Activated CD4-positive, alpha-beta T cell treated with anti-CD3 and anti-CD28 coated beads, Interleukin-2, amount 10 ng/mL, durations not matched to agents 7 days and 5 days (primary cell): ENCODE results near the gene TIPARP. TPM values are rescaled to one million over a fixed set of nuclear protein-coding genes. Genes with fewer than 3 reads are reported as not detected.
"Not testable (repeated sequence)": the region's sequence is repeated elsewhere in the genome, so short reads cannot be mapped to it uniquely, and the experiment has no call there.

Experiments used
- CTCF ChIA-PET: fragments of 350-600 bp; sonication (Branson Sonifier 250); formaldehyde crosslinking; loops from one replicate; lab custom pipeline; 2021; ENCODE audit warnings: antibody characterized with exemption; lab: Charles Lee
- POLR2A ChIA-PET: fragments of 350-600 bp; sonication (Branson Sonifier 250); formaldehyde crosslinking; loops from one replicate; lab custom pipeline; 2021; ENCODE audit warnings: antibody characterized with exemption; lab: Charles Lee
- DNase-seq: peaks from one replicate; pipeline ENCODE4 v3.0.0-alpha.2; 2020
- H3K27ac Mint-ChIP-seq: one replicate; pipeline ENCODE4 v1.8.0; 2021; ENCODE audit warnings: mild to moderate bottlenecking, moderate library complexity, mixed read lengths
- H3K27me3 Mint-ChIP-seq: one replicate; pipeline ENCODE4 v1.8.0; 2021; ENCODE audit warnings: mixed read lengths
- H3K36me3 Mint-ChIP-seq: one replicate; pipeline ENCODE4 v1.8.0; 2021; ENCODE audit warnings: low read depth, mixed read lengths
- H3K4me1 Mint-ChIP-seq: one replicate; pipeline ENCODE4 v1.8.0; 2021; ENCODE audit warnings: mixed read lengths
- H3K4me3 Mint-ChIP-seq: one replicate; pipeline ENCODE4 v1.8.0; 2021; ENCODE audit warnings: mild to moderate bottlenecking, moderate library complexity, mixed read lengths
- H3K9me3 Mint-ChIP-seq: one replicate; pipeline ENCODE4 v1.8.0; 2021; ENCODE audit warnings: mixed read lengths
- total RNA-seq, 2 experiments: library from RNA; stranded (reverse); gene quantifications; one replicate each; pipeline ENCODE4 v1.2.3, GENCODE V29; 2021

Gene TIPARP
- total RNA-seq, 2 experiments from 2014 or later, result 58.0 to 66.0 TPM

GRCh38 chr3:156704370-156705036 is 30.1 kb downstream of the TIPARP start:
- no peak for DNase-seq
- Mint-ChIP-seq H3K36me3 (peaks cover 79% of the 10 kb centered on the region), H3K9me3 (no peaks in the 10 kb centered on the region), H3K27ac (peak overlapping the region; percentile 50), H3K4me3 (no peak overlapping the region), H3K4me1 (peaks cover 57% of the 10 kb centered on the region), H3K27me3 (no peaks in the 10 kb centered on the region)
- CTCF ChIA-PET, result interaction anchor here (1.3 to 3.1 kb wide), 3 partner anchors 18 to 26 kb away, joined by 4 to 10 read pairs (median 5); no protein-coding TSS in a partner anchor
- POLR2A ChIA-PET, result no interaction called here

DNA sequence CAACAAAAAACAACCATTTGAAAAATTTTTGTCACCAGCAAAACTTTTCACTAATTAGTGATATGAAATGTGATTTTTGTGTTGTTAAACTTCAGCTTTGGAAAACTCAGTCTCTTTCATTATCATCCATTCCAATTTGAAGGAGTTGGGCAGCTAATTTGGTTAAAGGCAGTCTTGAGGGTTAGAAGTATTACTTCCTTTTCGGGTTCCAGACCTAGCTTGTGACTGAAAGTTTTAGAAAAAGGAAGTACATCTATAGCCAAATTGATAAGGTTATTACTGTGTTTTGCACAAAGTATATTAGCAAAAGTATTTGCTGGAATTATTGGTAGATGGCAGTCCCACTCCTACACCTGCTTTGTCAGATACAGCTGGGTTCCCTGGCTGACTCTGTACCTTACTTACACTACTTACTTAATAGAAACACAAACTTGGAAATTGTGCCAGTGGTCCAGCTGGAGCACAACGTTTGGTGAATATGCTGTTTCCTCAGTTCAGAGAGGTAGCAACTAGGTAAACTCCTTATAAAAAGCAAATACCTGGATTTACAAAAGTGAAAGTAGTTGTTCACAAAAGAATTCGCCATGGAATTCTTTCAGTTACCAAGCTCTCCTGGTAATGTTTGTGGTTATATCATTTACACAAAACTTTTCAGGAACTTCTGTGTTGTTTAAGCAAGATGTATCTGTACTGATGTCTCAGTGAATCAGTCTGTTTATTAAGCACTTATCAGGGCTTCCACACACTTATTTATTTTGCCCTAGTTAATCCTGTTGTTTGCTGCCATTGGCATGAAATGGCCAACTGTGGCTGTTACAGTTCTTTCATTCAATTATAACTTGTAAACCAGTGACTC is 31.6 kb downstream of the TIPARP start:
- DNase-seq, result no peak
- ChIA-PET POLR2A (no interaction called here), CTCF (interaction anchor here (1.5 kb wide), 1 partner anchor 18 kb away, joined by 3 read pairs; no protein-coding TSS in a partner anchor)
- peaks cover 56% of the 10 kb centered on the region for H3K4me1 Mint-ChIP-seq
- H3K27ac Mint-ChIP-seq, result no peak overlapping the region
- no peaks in the 10 kb centered on the region for H3K27me3 Mint-ChIP-seq
- peaks cover 81% of the 10 kb centered on the region for H3K36me3 Mint-ChIP-seq
- no peak overlapping the region for H3K4me3 Mint-ChIP-seq
- H3K9me3 Mint-ChIP-seq, result peaks cover 2% of the 10 kb centered on the region

GRCh38 chr3:156707588-156707987 is 33.2 kb downstream of the TIPARP start:
- Mint-ChIP-seq H3K36me3 (peaks cover 74% of the 10 kb centered on the region), H3K4me3 (no peak overlapping the region), H3K9me3 (peaks cover 3% of the 10 kb centered on the region), H3K27ac (peak overlapping the region; percentile 62), H3K27me3 (no peaks in the 10 kb centered on the region), H3K4me1 (peaks cover 49% of the 10 kb centered on the region)
- ChIA-PET POLR2A (no interaction called here), CTCF (no interaction called here)
- no peak for DNase-seq

DNA sequence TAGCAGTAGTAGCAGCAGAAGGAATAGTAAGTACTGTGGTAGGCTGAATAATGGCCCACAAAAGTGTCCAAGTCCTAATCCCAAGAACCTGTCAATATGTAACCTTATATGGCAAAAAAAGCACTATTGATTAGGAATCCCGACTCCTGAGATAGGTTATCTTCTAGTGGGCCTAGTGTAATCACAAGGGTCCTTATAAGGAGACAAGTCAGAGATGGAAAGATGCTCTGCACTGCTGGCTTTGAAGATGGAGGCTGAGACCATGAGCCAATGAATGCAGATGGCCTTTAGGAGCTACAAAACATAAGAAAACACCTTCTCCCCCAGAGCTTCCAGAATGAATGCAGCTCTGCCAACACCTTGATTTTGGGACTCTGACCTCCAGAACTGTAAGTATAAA is 36.0 kb downstream of the TIPARP start:
- peaks cover 3% of the 10 kb centered on the region for H3K9me3 Mint-ChIP-seq
- no peak overlapping the region for H3K4me3 Mint-ChIP-seq
- CTCF ChIA-PET, result interaction anchor here (1.1 to 1.2 kb wide), 3 partner anchors 9 to 427 kb away, joined by 3 read pairs; no protein-coding TSS in a partner anchor
- H3K36me3 Mint-ChIP-seq, result peaks cover 68% of the 10 kb centered on the region
- H3K27me3 Mint-ChIP-seq, result no peaks in the 10 kb centered on the region
- peak overlapping the region; percentile 28 for H3K27ac Mint-ChIP-seq
- POLR2A ChIA-PET, result no interaction called here
- peaks cover 31% of the 10 kb centered on the region for H3K4me1 Mint-ChIP-seq
- no peak for DNase-seq

- H3K27me3 Mint-ChIP-seq, result no peaks in the 10 kb centered on the region
- DNase-seq, result no peak
- ChIA-PET POLR2A (no interaction called here), CTCF (interaction anchor here (1.1 to 1.2 kb wide), 2 partner anchors 10 to 426 kb away, joined by 3 read pairs; no protein-coding TSS in a partner anchor)
- H3K27ac Mint-ChIP-seq, result no peak overlapping the region
- H3K9me3 Mint-ChIP-seq, result peaks cover 3% of the 10 kb centered on the region
- no peak overlapping the region for H3K4me3 Mint-ChIP-seq
- peaks cover 68% of the 10 kb centered on the region for H3K36me3 Mint-ChIP-seq
- H3K4me1 Mint-ChIP-seq, result peaks cover 26% of the 10 kb centered on the region
Measured at GRCh38 chr3:156711113-156711512, 36.7 kb downstream of the TIPARP start.

DNA sequence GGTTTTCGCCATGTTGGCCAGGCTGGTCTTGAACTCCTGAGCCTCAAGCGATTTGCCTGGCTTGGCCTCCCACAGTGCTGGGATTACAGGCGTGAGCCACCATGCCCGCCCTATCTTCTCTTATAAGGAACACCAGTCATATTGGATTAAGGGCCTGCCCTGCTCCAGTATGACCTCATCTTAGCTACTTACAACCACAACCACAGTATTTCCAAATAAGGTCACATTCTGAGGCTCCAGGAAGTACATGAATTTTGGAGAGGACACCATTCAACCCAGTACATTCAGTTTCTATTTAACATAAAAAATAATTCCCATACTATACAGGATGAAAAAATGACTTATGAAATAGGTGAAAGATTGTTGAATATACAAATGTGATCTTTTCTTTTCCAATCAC is 37.6 kb downstream of the TIPARP start:
- Mint-ChIP-seq H3K36me3 (peaks cover 70% of the 10 kb centered on the region), H3K4me1 (peaks cover 23% of the 10 kb centered on the region)
- H3K9me3 Mint-ChIP-seq, H3K27ac Mint-ChIP-seq, DNase-seq, CTCF ChIA-PET, H3K27me3 Mint-ChIP-seq, POLR2A ChIA-PET, H3K4me3 Mint-ChIP-seq: not testable (repeated sequence)

GRCh38 chr3:156716105-156716862 is 41.9 kb downstream of the TIPARP start:
- ChIA-PET POLR2A (no interaction called here), CTCF (interaction anchor here (0.8 to 1.7 kb wide), 2 partner anchors 12 to 52 kb away, joined by 3 read pairs; no protein-coding TSS in a partner anchor)
- H3K9me3 Mint-ChIP-seq, result no peaks in the 10 kb centered on the region
- peaks cover 50% of the 10 kb centered on the region for H3K36me3 Mint-ChIP-seq
- H3K4me3 Mint-ChIP-seq, result no peak overlapping the region
- H3K27ac Mint-ChIP-seq, result no peak overlapping the region
- H3K4me1 Mint-ChIP-seq, result peaks cover 10% of the 10 kb centered on the region
- H3K27me3 Mint-ChIP-seq, result no peaks in the 10 kb centered on the region
- DNase-seq, result no peak

DNA sequence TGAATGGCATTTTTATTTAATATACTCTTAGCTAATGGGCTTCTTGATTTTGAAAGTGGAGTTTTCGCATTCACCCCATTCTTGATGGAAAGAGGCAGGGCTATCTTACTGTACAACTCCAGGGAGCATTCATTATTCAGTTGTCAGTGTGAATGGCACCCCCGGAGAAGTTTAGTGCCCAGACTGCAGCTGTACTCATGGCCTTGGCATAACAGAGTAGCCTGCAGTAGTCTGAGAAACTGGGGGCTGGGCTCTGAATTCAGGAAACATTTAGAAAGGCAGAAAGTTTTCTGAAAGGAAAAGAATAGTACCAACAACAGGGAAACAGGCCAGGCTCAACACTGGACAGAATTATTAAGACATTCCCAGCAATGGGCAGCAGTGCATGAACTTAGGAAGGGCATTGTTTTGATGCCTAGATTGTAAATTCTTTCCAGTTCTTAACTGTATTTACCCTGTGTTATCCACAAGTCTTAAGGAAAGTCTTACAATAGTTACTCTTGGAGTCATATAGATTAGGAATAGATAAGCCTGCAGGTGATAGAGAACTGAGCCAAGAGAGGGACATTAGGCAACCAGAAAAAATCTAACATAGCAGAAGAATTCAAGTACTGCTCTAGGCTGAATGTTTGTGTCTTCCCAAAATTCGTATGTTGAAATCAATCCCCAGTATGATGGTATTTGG is 44.4 kb downstream of the TIPARP start:
- POLR2A ChIA-PET, result no interaction called here
- peaks cover 16% of the 10 kb centered on the region for H3K4me1 Mint-ChIP-seq
- CTCF ChIA-PET, result interaction anchor here (1.1 to 1.3 kb wide), 3 partner anchors 10 to 17 kb away, joined by 3 to 4 read pairs (median 4); no protein-coding TSS in a partner anchor

DNA sequence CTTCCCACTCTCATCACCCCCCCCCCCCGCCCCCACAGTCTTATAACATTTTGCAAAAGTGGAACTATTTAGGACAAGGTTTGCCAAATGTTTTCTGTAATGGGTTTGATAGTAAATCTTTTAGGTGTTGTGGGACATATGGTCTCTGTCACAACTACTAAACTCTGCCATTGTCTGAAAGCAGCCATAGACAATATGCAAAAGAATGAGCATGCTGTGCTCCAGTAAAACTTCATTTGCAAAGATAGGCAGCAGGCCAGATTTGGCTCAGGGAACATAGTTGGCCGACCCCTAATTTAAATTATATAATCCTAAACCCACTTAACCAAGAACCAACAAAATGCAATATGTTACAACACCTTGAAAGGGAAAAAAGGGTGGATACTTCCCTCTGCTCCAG is 46.4 kb downstream of the TIPARP start:
- Mint-ChIP-seq H3K4me1 (peaks cover 16% of the 10 kb centered on the region), H3K4me3 (no peak overlapping the region), H3K27ac (no peak overlapping the region), H3K36me3 (peaks cover 41% of the 10 kb centered on the region), H3K9me3 (no peaks in the 10 kb centered on the region), H3K27me3 (no peaks in the 10 kb centered on the region)
- ChIA-PET CTCF (no interaction called here), POLR2A (no interaction called here)
- DNase-seq, result no peak

More for the DNA sequence above, 44.4 kb downstream of the TIPARP start:
- Mint-ChIP-seq H3K9me3 (no peaks in the 10 kb centered on the region), H3K36me3 (peaks cover 51% of the 10 kb centered on the region), H3K27me3 (no peaks in the 10 kb centered on the region), H3K4me3 (no peak overlapping the region), H3K27ac (no peak overlapping the region)
- no peak for DNase-seq

GRCh38 chr3:156721687-156722618 is 47.6 kb downstream of the TIPARP start:
- Mint-ChIP-seq H3K9me3 (no peaks in the 10 kb centered on the region), H3K4me3 (no peak overlapping the region), H3K27me3 (no peaks in the 10 kb centered on the region), H3K4me1 (peaks cover 16% of the 10 kb centered on the region), H3K36me3 (peaks cover 32% of the 10 kb centered on the region), H3K27ac (no peak overlapping the region)
- CTCF ChIA-PET, result interaction anchor here (0.6 to 2.6 kb wide), 3 partner anchors 19 to 197 kb away, joined by 3 to 10 read pairs (median 5); partner anchors contain the start of gene TIPARP
- DNase-seq, result no peak
- POLR2A ChIA-PET, result no interaction called here

DNA sequence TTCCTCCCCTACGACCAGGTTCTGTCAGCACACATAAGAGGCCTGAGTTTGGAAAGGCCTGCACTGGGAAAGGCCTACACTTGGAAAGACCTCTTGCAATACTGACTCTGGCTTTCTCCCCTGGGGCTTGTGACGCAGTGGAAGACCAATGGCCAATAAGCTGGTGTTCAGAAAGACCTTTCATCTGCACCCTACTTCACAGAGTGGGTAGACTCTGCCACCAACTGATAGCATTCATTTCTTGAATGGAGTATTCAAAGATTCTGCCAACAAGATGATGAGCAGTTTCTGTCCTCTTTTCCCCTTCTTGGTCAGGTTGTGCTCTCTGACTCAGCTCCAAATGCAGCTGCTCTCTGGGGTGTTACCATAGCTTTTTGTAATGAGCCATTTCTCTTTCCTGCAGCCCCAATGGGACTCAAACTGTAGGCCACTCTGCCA is 48.8 kb downstream of the TIPARP start:
- Mint-ChIP-seq H3K4me1 (peaks cover 16% of the 10 kb centered on the region), H3K27ac (no peak overlapping the region), H3K4me3 (no peak overlapping the region), H3K27me3 (no peaks in the 10 kb centered on the region), H3K9me3 (peaks cover 2% of the 10 kb centered on the region), H3K36me3 (peaks cover 28% of the 10 kb centered on the region)
- ChIA-PET CTCF (interaction anchor here (0.5 to 2.6 kb wide), 8 partner anchors 16 to 416 kb away, joined by 3 to 10 read pairs (median 3); partner anchors contain the start of gene TIPARP), POLR2A (no interaction called here)
- DNase-seq, result no peak
